Mesenchymal stem cell (in vitro differentiated cells and primary cell): ENCODE data around the gene SYNJ2.

Source experiments
- DNase-seq: peaks from one replicate; pipeline ENCODE4 v3.0.0-alpha.2; 2013
- H2AFZ ChIP-seq: one replicate; pipeline ENCODE4 v1.6.1; 2013; ENCODE audit warnings: low read depth, mild to moderate bottlenecking, control low read depth, inconsistent platforms, low read length, moderate library complexity
- H2AK5ac ChIP-seq: 2 replicates; pipeline ENCODE4 v1.6.1; 2013; ENCODE audit warnings: low read length, moderate library complexity, mild to moderate bottlenecking, inconsistent platforms; ENCODE audit not compliant: severe bottlenecking
- H2BK120ac ChIP-seq: one replicate; pipeline ENCODE4 v1.6.1; 2013; ENCODE audit warnings: low read depth, mild to moderate bottlenecking, inconsistent platforms, low read length, moderate library complexity
- H2BK12ac ChIP-seq, 2 experiments: one replicate each; pipeline ENCODE4 v1.6.1; 2013; ENCODE audit warnings: inconsistent platforms in 2 of 2, low read length in 2 of 2, mild to moderate bottlenecking in 2 of 2, moderate library complexity in 2 of 2, control low read depth in 1 of 2
- H2BK15ac ChIP-seq: one replicate; pipeline ENCODE4 v1.6.1; 2013; ENCODE audit warnings: mild to moderate bottlenecking, low read depth, inconsistent platforms; ENCODE audit not compliant: poor library complexity, severe bottlenecking
- H2BK5ac ChIP-seq: 2 replicates; pipeline ENCODE4 v1.6.1; 2013; ENCODE audit warnings: low read depth, mild to moderate bottlenecking, low read length, control low read depth, inconsistent platforms; ENCODE audit not compliant: poor library complexity, severe bottlenecking
- H3K14ac ChIP-seq, 2 experiments: one replicate each; pipeline ENCODE4 v1.6.1; 2013; ENCODE audit warnings: inconsistent platforms in 2 of 2, low read length in 2 of 2, control low read depth in 1 of 2, mild to moderate bottlenecking in 1 of 2, moderate library complexity in 1 of 2
- H3K18ac ChIP-seq, 2 experiments: one replicate each; pipeline ENCODE4 v1.6.1; 2013; ENCODE audit warnings: inconsistent platforms in 2 of 2, low read length in 2 of 2, control low read depth in 1 of 2, low read depth in 1 of 2, mild to moderate bottlenecking in 1 of 2
- H3K23ac ChIP-seq, 2 experiments: one replicate each; pipeline ENCODE4 v1.6.1; 2013; ENCODE audit warnings: inconsistent platforms in 2 of 2, low read length in 2 of 2, mild to moderate bottlenecking in 2 of 2, moderate library complexity in 2 of 2, control low read depth in 1 of 2
- H3K27ac ChIP-seq: 2 replicates; pipeline ENCODE4 v1.5.1; 2013; ENCODE audit warnings: mild to moderate bottlenecking, moderate library complexity, low read length, control low read depth, inconsistent platforms; ENCODE audit not compliant: poor library complexity, severe bottlenecking
- H3K27me3 ChIP-seq, 2 experiments: 2 replicates each; pipeline versions ENCODE4 v1.6.1 to v1.7.0; 2013; ENCODE audit warnings: low read length in 2 of 2, mild to moderate bottlenecking in 2 of 2, moderate library complexity in 2 of 2, control low read depth in 1 of 2, inconsistent platforms in 1 of 2; ENCODE audit not compliant: control insufficient read depth in 1 of 2, insufficient read depth in 1 of 2
- H3K36me3 ChIP-seq, 2 experiments: 2 replicates each; pipeline versions ENCODE4 v1.6.1 to v1.7.0; 2013; ENCODE audit warnings: low read length in 2 of 2, control low read depth in 1 of 2, inconsistent platforms in 1 of 2, low read depth in 1 of 2, mild to moderate bottlenecking in 1 of 2; ENCODE audit not compliant: insufficient read depth in 2 of 2, control insufficient read depth in 1 of 2
- H3K4ac ChIP-seq, 2 experiments: one replicate each; pipeline ENCODE4 v1.6.1; 2013; ENCODE audit warnings: inconsistent platforms in 2 of 2, low read length in 2 of 2, mild to moderate bottlenecking in 2 of 2, moderate library complexity in 2 of 2, control low read depth in 1 of 2, low read depth in 1 of 2
- H3K4me1 ChIP-seq: 2 replicates; pipeline ENCODE4 v1.6.1; 2013; ENCODE audit warnings: low read depth, low read length, control low read depth; ENCODE audit not compliant: control insufficient read depth, insufficient read depth
- H3K4me2 ChIP-seq: 2 replicates; pipeline ENCODE4 v1.6.1; 2013; ENCODE audit warnings: low read length, mild to moderate bottlenecking, inconsistent platforms; ENCODE audit not compliant: poor library complexity, severe bottlenecking
- H3K4me3 ChIP-seq, 2 experiments: 2 replicates each; pipeline versions ENCODE4 v1.5.1 to v1.7.0; 2013; ENCODE audit warnings: low read length in 2 of 2, mild to moderate bottlenecking in 2 of 2, control low read depth in 1 of 2, low read depth in 1 of 2; ENCODE audit not compliant: insufficient read depth in 1 of 2
- H3K79me1 ChIP-seq: replicated peaks from 2 replicates; pipeline ENCODE4 v1.6.1; 2013; ENCODE audit warnings: mild to moderate bottlenecking, control low read depth, low read length, inconsistent platforms; ENCODE audit not compliant: poor library complexity, severe bottlenecking
- H3K9ac ChIP-seq: 2 replicates; pipeline ENCODE4 v1.7.0; 2013; ENCODE audit warnings: mild to moderate bottlenecking, low read length, moderate library complexity
- H3K9me3 ChIP-seq: 2 replicates; pipeline ENCODE4 v1.7.0; 2013; ENCODE audit warnings: mild to moderate bottlenecking, low read length; ENCODE audit not compliant: control insufficient read depth
- H4K8ac ChIP-seq: one replicate; pipeline ENCODE4 v1.6.1; 2013; ENCODE audit warnings: inconsistent platforms, mild to moderate bottlenecking, low read length, moderate library complexity
- H4K91ac ChIP-seq: one replicate; pipeline ENCODE4 v1.6.1; 2013; ENCODE audit warnings: mild to moderate bottlenecking, low read length, inconsistent platforms
- WGBS: methylation state at CpG from one replicate; pipeline ENCODE4 v1.1.7; 2013; ENCODE audit warnings: mixed read lengths; 5-methylcytosine and 5-hydroxymethylcytosine counted together

The SYNJ2 gene

DNA sequence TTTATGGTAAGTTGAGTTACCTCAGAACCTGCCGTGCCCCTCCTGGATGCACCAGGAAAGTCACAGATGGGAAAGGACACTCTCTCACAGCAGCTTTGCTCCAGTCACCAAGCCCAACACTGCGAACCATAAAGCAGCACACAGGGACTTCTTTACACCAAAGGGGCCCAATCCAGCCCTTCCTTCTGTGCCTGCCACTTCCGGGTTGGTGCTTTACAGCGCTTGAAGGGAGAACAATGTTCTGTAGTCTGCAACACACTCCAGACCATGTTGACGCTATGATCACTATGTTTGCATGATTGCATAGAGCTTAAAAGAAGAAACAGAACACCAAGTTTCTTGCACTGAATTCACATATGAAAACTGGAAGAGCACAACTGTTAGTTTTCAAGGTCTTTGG, 129.3 kb downstream of the SYNJ2 start:
- Histone ChIP-seq H2BK15ac (no peak overlapping the region), H4K8ac (no peak overlapping the region), H3K4me3 (no peak overlapping the region), H3K36me3 (peaks cover 14 to 64% of the 10 kb centered on the region in 2 experiments), H3K23ac (no peak overlapping the region), H3K4me2 (no peak overlapping the region), H3K79me1 (peaks cover 2% of the 10 kb centered on the region), H3K4ac (no peak overlapping the region), H2BK5ac (no peak overlapping the region), H4K91ac (no peak overlapping the region), H3K9me3 (no peaks in the 10 kb centered on the region), H3K27me3 (no peaks in the 10 kb centered on the region), H2AK5ac (no peak overlapping the region), H3K9ac (no peak overlapping the region), H2BK12ac (no peak overlapping the region), H3K14ac (no peak overlapping the region), H2BK120ac (no peak overlapping the region), H3K27ac (no peak overlapping the region), H3K18ac (no peak overlapping the region), H2AFZ (no peak overlapping the region), H3K4me1 (no peaks in the 10 kb centered on the region)
- DNase-seq = no peak
- WGBS = 99% methylated on average over 5 of the region's 5 CpGs

DNA sequence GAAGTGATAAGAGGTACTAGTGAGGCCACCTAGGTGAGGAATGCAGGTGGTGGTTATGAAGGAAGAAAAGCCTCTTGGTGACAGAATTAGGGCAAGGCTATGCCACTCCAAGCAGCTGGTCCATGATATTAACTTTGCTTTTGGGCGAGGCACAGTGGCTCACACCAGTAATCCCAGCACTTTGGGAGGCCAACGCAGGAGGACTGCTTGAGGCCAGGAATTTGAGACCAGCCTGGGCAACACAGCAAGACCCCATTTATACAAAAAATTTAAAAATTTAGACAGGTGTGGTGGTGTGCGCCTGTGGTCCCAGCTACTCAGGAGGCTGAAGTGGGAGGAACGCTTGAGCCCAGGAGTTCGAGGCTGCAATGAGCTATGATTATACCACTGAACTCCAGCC, 130.3 kb downstream of the SYNJ2 start:
- Histone ChIP-seq H4K91ac (no peak overlapping the region), H3K4me1 (no peaks in the 10 kb centered on the region), H2BK5ac (no peak overlapping the region), H4K8ac (no peak overlapping the region), H2AK5ac (no peak overlapping the region), H2BK120ac (no peak overlapping the region), H3K4ac (no peak overlapping the region), H2BK15ac (no peak overlapping the region), H3K4me2 (no peak overlapping the region), H3K27me3 (no peaks in the 10 kb centered on the region), H2AFZ (no peak overlapping the region), H2BK12ac (no peak overlapping the region), H3K9ac (no peak overlapping the region), H3K79me1 (no peaks in the 10 kb centered on the region), H3K36me3 (peaks cover 14 to 68% of the 10 kb centered on the region in 2 experiments), H3K23ac (no peak overlapping the region), H3K14ac (no peak overlapping the region), H3K18ac (no peak overlapping the region), H3K9me3 (no peaks in the 10 kb centered on the region), H3K27ac (no peak overlapping the region), H3K4me3 (no peak overlapping the region)
- 99% methylated on average over 4 of the region's 5 CpGs for WGBS
- DNase-seq = no peak

DNA sequence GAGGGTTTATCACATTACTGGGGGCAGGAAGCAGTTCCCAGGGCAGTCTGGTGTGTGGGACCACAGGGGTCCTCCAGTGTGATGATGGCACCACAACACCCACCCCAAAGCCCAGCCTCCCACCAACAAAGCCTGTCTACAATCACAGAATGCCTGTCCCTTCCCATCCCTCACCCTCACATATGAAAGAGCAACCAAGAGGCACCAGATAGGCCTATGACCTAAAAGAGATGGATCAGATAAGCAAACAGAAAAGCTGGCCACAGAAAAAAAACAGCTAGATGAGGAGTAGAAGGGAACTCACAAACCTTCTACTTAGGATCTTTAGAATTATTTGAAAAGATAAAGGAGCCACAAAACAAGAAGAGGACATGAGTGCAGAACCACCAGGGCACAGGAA, 132.1 kb downstream of the SYNJ2 start:
- H3K79me1 ChIP-seq = no peaks in the 10 kb centered on the region
- no peak overlapping the region for H3K9ac ChIP-seq
- no peak overlapping the region for H4K91ac ChIP-seq
- no peak for DNase-seq
- no peak overlapping the region for H2BK5ac ChIP-seq
- H3K4me2 ChIP-seq = no peak overlapping the region
- H3K23ac ChIP-seq = no peak overlapping the region
- H3K36me3 ChIP-seq = peaks cover 14 to 77% of the 10 kb centered on the region in 2 experiments
- no peak overlapping the region for H2AK5ac ChIP-seq
- no peak overlapping the region for H3K4me3 ChIP-seq
- H3K27me3 ChIP-seq = no peaks in the 10 kb centered on the region
- peak overlapping the region in 1 of 2 experiments; percentile 33 for H3K14ac ChIP-seq
- H3K4me1 ChIP-seq = no peaks in the 10 kb centered on the region
- H2AFZ ChIP-seq = no peak overlapping the region
- H2BK12ac ChIP-seq = no peak overlapping the region
- no peak overlapping the region for H2BK120ac ChIP-seq
- no peak overlapping the region for H3K18ac ChIP-seq
- no peak overlapping the region for H2BK15ac ChIP-seq
- no peak overlapping the region for H3K27ac ChIP-seq
- no peak overlapping the region for H4K8ac ChIP-seq
- no peak overlapping the region for H3K4ac ChIP-seq
- no peaks in the 10 kb centered on the region for H3K9me3 ChIP-seq

DNA sequence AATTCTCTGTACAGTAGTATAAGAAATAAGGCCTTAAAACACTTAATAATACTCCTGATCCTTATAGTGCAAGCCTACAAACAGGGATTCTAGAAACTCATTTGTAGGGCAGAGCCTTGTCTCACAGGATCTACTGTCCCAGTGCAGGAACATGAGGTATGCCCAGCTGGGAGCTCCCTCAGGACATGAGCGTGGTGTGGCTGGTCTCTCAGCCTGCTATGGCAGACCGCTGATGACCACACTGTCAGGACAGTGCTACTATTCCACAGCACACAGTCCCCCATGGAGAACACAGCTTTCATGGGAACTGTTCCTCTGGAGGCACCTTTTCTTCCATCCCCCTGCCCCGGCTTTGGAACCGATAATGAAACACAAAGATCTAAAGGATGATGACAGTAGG, 133.4 kb downstream of the SYNJ2 start:
- no peak overlapping the region for H3K4ac ChIP-seq
- H3K4me2 ChIP-seq = no peak overlapping the region
- no peak overlapping the region for H3K23ac ChIP-seq
- H2BK120ac ChIP-seq = no peak overlapping the region
- no peaks in the 10 kb centered on the region for H3K79me1 ChIP-seq
- DNase-seq = no peak
- H3K18ac ChIP-seq = no peak overlapping the region
- no peak overlapping the region for H3K4me3 ChIP-seq
- H2BK15ac ChIP-seq = no peak overlapping the region
- H3K9ac ChIP-seq = no peak overlapping the region
- no peaks in the 10 kb centered on the region for H3K4me1 ChIP-seq
- 95% methylated on average over 4 of the region's 4 CpGs for WGBS
- H2BK12ac ChIP-seq = no peak overlapping the region
- H3K9me3 ChIP-seq = no peaks in the 10 kb centered on the region
- peaks cover 14 to 75% of the 10 kb centered on the region in 2 experiments for H3K36me3 ChIP-seq
- no peak overlapping the region for H4K8ac ChIP-seq
- no peak overlapping the region for H2AK5ac ChIP-seq
- no peak overlapping the region for H3K14ac ChIP-seq
- H3K27ac ChIP-seq = no peak overlapping the region
- no peak overlapping the region for H4K91ac ChIP-seq
- H3K27me3 ChIP-seq = no peaks in the 10 kb centered on the region
- no peak overlapping the region for H2BK5ac ChIP-seq
- H2AFZ ChIP-seq = no peak overlapping the region
